B cell (primary cell): ENCODE results near the gene SOX6. TPM values are rescaled to one million over a fixed set of nuclear protein-coding genes. Genes with fewer than 3 reads are reported as not detected.

Experiments
- ATAC-seq: fragments of 200-7000 bp; cut with Tn5 transposase; one replicate; pipeline ENCODE4 v1.10.0; 2021; ENCODE audit warnings: low read depth, mild to moderate bottlenecking, moderate number of reproducible peaks, moderate library complexity
- CTCF ChIA-PET: fragments of 350-600 bp; sonication (Branson Sonifier 250); formaldehyde crosslinking; loops from one replicate; lab custom pipeline; 2021; ENCODE audit warnings: antibody characterized with exemption, inconsistent platforms; lab: Charles Lee
- POLR2A ChIA-PET: fragments of 350-600 bp; sonication (Branson Sonifier 250); formaldehyde crosslinking; loops from one replicate; lab custom pipeline; 2021; ENCODE audit warnings: antibody characterized with exemption; lab: Charles Lee
- DNase-seq: peaks from one replicate; pipeline ENCODE4 v3.0.0; 2013
- H2AFZ ChIP-seq: 2 replicates; pipeline ENCODE4 v1.6.1; 2012; ENCODE audit warnings: mild to moderate bottlenecking, low read depth, low read length; ENCODE audit not compliant: insufficient read depth, poor library complexity, severe bottlenecking
- H3K27ac ChIP-seq, 2 donors: 1 replicate in 1 of 2; 2 replicates in 1 of 2; pipeline ENCODE4 v1.5.1; 2012 to 2013; ENCODE audit warnings: low read length in 2 of 2, mild to moderate bottlenecking in 2 of 2, moderate library complexity in 1 of 2
- H3K27me3 ChIP-seq, 4 experiments: fragments of 200-600 bp in 1 of 4; sonication (generic) in 1 of 4; replicated peaks in 1 of 4; 1 replicate in 2 of 4; 2 replicates in 2 of 4; pipeline versions ENCODE4 v1.6.1 to v1.7.0; 2013 to 2016; ENCODE audit warnings: low read length in 3 of 4, mild to moderate bottlenecking in 2 of 4, mixed read lengths in 1 of 4, moderate library complexity in 1 of 4; ENCODE audit not compliant: insufficient read depth in 4 of 4, control insufficient read depth in 3 of 4; ENCODE audit errors: control extremely low read depth in 1 of 4
- H3K36me3 ChIP-seq, 2 experiments: replicated peaks in 1 of 2; 1 replicate in 1 of 2; 2 replicates in 1 of 2; pipeline versions ENCODE4 v1.6.1 to v1.7.1; 2013; ENCODE audit warnings: low read length in 1 of 2; ENCODE audit not compliant: insufficient read depth in 2 of 2, control insufficient read depth in 1 of 2; ENCODE audit errors: control extremely low read depth in 1 of 2, extremely low read depth in 1 of 2
- H3K4me1 ChIP-seq, 2 donors: fragments of 200-600 bp in 1 of 2; sonication (generic) in 1 of 2; 1 replicate in 1 of 2; 2 replicates in 1 of 2; pipeline versions ENCODE4 v1.5.1 to v1.6.1; 2013 to 2017; ENCODE audit warnings: low read length in 2 of 2; ENCODE audit not compliant: control insufficient read depth in 2 of 2, insufficient read depth in 2 of 2
- H3K4me2 ChIP-seq: replicated peaks from 2 replicates; pipeline ENCODE3; 2012; ENCODE audit warnings: mild to moderate bottlenecking, low read depth, low read length; ENCODE audit not compliant: poor library complexity, severe bottlenecking
- H3K4me3 ChIP-seq, 5 experiments: fragments of 200-600 bp in 1 of 5; sonication (generic) in 1 of 5; 1 replicate in 3 of 5; 2 replicates in 2 of 5; pipeline versions ENCODE4 v1.5.1 to v1.7.0; 2011 to 2016; ENCODE audit warnings: low read length in 4 of 5, mild to moderate bottlenecking in 4 of 5, low read depth in 2 of 5, control low read depth in 1 of 5, moderate library complexity in 1 of 5; ENCODE audit not compliant: insufficient read depth in 1 of 5; ENCODE audit errors: control extremely low read depth in 1 of 5, extremely low read depth in 1 of 5
- H3K79me2 ChIP-seq: fragments of 200-600 bp; sonication (generic); one replicate; pipeline ENCODE4 v1.6.0; 2016; ENCODE audit warnings: low read length; ENCODE audit not compliant: control insufficient read depth, insufficient read depth
- H3K9ac ChIP-seq: fragments of 200-600 bp; sonication (generic); 2 replicates; pipeline ENCODE4 v1.6.1; 2017; ENCODE audit warnings: mild to moderate bottlenecking, low read length, moderate library complexity
- H3K9me3 ChIP-seq, 3 donors: one replicate each; pipeline versions ENCODE4 v1.6.1 to v1.7.1; 2013; ENCODE audit warnings: low read length in 2 of 3; ENCODE audit not compliant: control insufficient read depth in 2 of 3, insufficient read depth in 1 of 3; ENCODE audit errors: control extremely low read depth in 1 of 3
- H4K20me1 ChIP-seq: 2 replicates; pipeline ENCODE4 v1.6.0; 2012; ENCODE audit warnings: mild to moderate bottlenecking, low read length; ENCODE audit not compliant: insufficient read depth, control insufficient read depth, poor library complexity, severe bottlenecking
- H3K27ac Mint-ChIP-seq: one replicate; pipeline ENCODE4 v1.8.0; 2021; ENCODE audit warnings: mixed read lengths
- H3K27me3 Mint-ChIP-seq: one replicate; pipeline ENCODE4 v1.8.0; 2021; ENCODE audit warnings: mixed read lengths
- H3K4me1 Mint-ChIP-seq: one replicate; pipeline ENCODE4 v1.8.0; 2021; ENCODE audit warnings: mixed read lengths
- H3K4me3 Mint-ChIP-seq: one replicate; pipeline ENCODE4 v1.8.0; 2021; ENCODE audit warnings: mixed read lengths
- H3K9me3 Mint-ChIP-seq: one replicate; pipeline ENCODE4 v1.8.0; 2022; ENCODE audit warnings: mixed read lengths; ENCODE audit not compliant: insufficient read depth
- CTCF ChIP-seq: fragments of 200-600 bp; IDR thresholded peaks from one replicate; pipeline ENCODE4 v1.8.0; 2022; ENCODE audit warnings: antibody characterized with exemption, mild to moderate bottlenecking
- EZH2 ChIP-seq: IDR thresholded peaks from 2 replicates; pipeline ENCODE4 v1.6.1; 2012; ENCODE audit warnings: borderline replicate concordance, low read depth, mild to moderate bottlenecking, moderate library complexity, low read length; ENCODE audit not compliant: insufficient read depth, poor library complexity, severe bottlenecking
- WGBS: methylation state at CpG from one replicate; pipeline ENCODE4 v1.1.5; 2013; ENCODE audit warnings: missing lambda C conversion rate; ENCODE audit not compliant: insufficient coverage; 5-methylcytosine and 5-hydroxymethylcytosine counted together
- intact Hi-C: fragments of 100-400 bp; cut with micrococcal nuclease; formaldehyde crosslinking; loops from one replicate; pipeline ENCODE4 v1.10.0; 2022
- polyA plus RNA-seq: library from polyadenylated mRNA; depleted of rRNA; stranded (reverse); fragments of >200 nt; gene quantifications from 2 replicates; pipeline ENCODE4 v1.2.3, GENCODE V29; 2012
- total RNA-seq, 2 donors: library from RNA; stranded (reverse); fragments of 120-200 nt in 1 of 2; gene quantifications; 1 replicate in 1 of 2; 2 replicates in 1 of 2; pipeline versions ENCODE4 v1.2.3 to v1.2.4, GENCODE V29; 2013 to 2022

The SOX6 gene
- total and polyA plus RNA-seq, 2 donors (not counting 1 experiment from before 2014, with no cell fraction given) = not detected

GRCh38 chr11:15931497-15931896, 424.8 kb downstream of the SOX6 start:
- Histone ChIP-seq H3K4me2 (no peak overlapping the region), H3K9me3 (peaks cover 0 to 13% (median 0%) of the 10 kb centered on the region in 3 donors), H4K20me1 (no peaks in the 10 kb centered on the region), H3K4me1 (no peaks in the 10 kb centered on the region), H3K27me3 (no peaks in the 10 kb centered on the region), H3K79me2 (no peaks in the 10 kb centered on the region), H3K4me3 (no peak overlapping the region), H3K36me3 (no peaks in the 10 kb centered on the region), H2AFZ (no peak overlapping the region), H3K27ac (no peak overlapping the region), H3K9ac (no peak overlapping the region)
- H3K27ac Mint-ChIP-seq = no peak overlapping the region
- ATAC-seq = no peak
- DNase-seq = no peak
- no peak overlapping the region for H3K4me3 Mint-ChIP-seq
- intact Hi-C loops = no loop called here
- H3K9me3 Mint-ChIP-seq = peaks cover 3% of the 10 kb centered on the region
- H3K27me3 Mint-ChIP-seq = no peaks in the 10 kb centered on the region
- ChIA-PET POLR2A (no interaction called here), CTCF (no interaction called here)
- no peak for TF ChIP-seq CTCF
- TF ChIP-seq EZH2 = no peak
- WGBS = no CpG with 5 or more reads among the region's 2 CpGs
- no peaks in the 10 kb centered on the region for H3K4me1 Mint-ChIP-seq

GRCh38 chr11:15930442-15931025, 425.8 kb downstream of the SOX6 start:
- H3K4me3 Mint-ChIP-seq = no peak overlapping the region
- Histone ChIP-seq H3K4me2 (no peak overlapping the region), H3K4me1 (no peaks in the 10 kb centered on the region), H2AFZ (no peak overlapping the region), H3K9ac (no peak overlapping the region), H3K36me3 (no peaks in the 10 kb centered on the region), H3K27ac (no peak overlapping the region), H3K79me2 (no peaks in the 10 kb centered on the region), H3K9me3 (peaks cover 0 to 13% (median 0%) of the 10 kb centered on the region in 3 donors), H3K4me3 (no peak overlapping the region), H3K27me3 (no peaks in the 10 kb centered on the region), H4K20me1 (no peaks in the 10 kb centered on the region)
- H3K27ac Mint-ChIP-seq = no peak overlapping the region
- no peaks in the 10 kb centered on the region for H3K4me1 Mint-ChIP-seq
- intact Hi-C loops = no loop called here
- WGBS = 76% methylated on average over 3 of the region's 6 CpGs
- peaks cover 3% of the 10 kb centered on the region for H3K9me3 Mint-ChIP-seq
- DNase-seq (no peak), ATAC-seq (no peak)
- ChIA-PET CTCF (no interaction called here), POLR2A (no interaction called here)
- TF ChIP-seq CTCF = no peak
- TF ChIP-seq EZH2 = no peak
- H3K27me3 Mint-ChIP-seq = no peaks in the 10 kb centered on the region
